Stimulated activated CD4-positive, alpha-beta T cell treated with anti-CD3 and anti-CD28 coated beads, Interleukin-4, amount 100 ng/mL, for 1 hour (primary cell): Measurements from ENCODE around the gene TMCC1.
"Not testable (repeated sequence)": the region's sequence is repeated elsewhere in the genome, so short reads cannot be mapped to it uniquely, and the experiment has no call there.

Source experiments
- DNase-seq: peaks from one replicate; pipeline ENCODE4 v3.0.0-alpha.2; 2020

The TMCC1 gene

GRCh38 chr3:129768728-129769127, 124.8 kb downstream of the TMCC1 start:
- no peak for DNase-seq

DNA sequence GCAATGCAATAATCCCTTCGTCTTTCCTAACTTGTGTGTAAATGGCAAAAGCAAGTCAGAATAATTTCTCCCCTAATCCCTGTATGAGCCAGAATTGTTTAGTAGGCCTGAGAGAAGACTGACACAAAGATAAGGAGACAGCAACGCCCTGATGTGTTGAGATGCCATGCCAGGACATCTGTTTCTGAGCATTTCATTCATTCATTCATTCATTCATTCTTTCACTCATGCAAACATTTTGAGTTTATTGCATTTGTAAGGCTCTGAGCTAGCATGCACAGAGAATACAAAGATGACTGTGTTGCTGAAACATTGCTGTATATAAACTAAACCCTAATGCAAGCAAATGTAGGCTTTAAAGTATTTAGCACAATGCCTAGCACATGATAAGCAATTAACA, 127.4 kb downstream of the TMCC1 start:
- no peak for DNase-seq

DNA sequence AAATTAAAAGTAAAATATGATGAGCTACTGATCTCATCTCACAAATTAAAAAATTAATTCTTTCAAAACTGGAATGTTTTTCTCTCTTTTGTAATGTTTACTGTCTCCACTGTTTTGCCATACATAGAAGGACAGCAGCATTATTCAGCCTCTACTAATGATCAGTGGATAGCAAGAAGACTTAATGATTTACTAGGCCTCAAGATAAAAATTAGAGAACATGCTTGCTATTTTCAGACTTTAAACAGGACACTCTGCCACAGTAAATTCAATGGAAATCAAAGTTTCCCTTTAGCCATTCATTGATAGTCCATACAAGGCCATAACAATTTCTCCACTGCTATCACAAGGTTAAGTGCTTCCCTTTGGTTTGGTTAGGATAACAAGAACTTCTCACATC, 129.4 kb downstream of the TMCC1 start:
- no peak for DNase-seq

- no peak for DNase-seq
Measured at GRCh38 chr3:129758785-129759320, 134.7 kb downstream of the TMCC1 start.

DNA sequence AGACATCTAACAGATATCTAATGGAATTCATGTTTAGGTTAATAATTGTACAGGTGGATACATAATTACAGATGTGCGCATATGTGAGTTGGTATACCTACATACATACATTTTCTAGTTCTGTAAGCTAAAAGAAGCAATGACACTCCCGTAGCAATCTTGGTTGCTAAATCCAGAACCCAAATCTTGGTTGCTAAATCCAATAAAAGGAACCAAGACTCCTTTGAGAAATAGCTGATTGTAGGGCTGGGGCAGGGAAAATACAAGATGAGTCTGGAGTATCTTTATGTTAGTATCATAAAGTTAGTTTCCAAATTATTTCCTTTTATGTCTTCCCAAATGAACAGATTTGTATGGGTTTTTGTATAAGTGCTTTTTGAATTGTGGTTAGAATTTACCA, 135.2 kb downstream of the TMCC1 start:
- no peak for DNase-seq

DNA sequence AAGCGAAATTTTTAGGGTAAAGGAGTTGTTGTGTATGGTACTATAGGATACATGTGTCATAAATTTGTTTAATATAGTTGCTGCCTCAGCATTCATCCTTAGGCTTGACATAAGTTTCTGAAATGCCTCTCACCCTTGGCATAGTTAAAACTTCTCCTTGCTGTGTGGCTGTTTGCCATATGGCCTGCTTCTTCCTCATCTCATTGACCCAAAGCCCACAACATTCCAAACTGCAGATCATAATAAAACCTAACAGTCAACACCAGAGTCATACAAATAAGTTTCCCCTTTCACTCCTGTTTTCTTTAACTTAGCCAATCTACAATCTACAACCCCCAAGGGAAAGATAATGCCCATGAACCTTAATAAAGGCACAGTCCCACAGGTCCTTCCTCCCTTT, 136.6 kb downstream of the TMCC1 start:
- no peak for DNase-seq

DNA sequence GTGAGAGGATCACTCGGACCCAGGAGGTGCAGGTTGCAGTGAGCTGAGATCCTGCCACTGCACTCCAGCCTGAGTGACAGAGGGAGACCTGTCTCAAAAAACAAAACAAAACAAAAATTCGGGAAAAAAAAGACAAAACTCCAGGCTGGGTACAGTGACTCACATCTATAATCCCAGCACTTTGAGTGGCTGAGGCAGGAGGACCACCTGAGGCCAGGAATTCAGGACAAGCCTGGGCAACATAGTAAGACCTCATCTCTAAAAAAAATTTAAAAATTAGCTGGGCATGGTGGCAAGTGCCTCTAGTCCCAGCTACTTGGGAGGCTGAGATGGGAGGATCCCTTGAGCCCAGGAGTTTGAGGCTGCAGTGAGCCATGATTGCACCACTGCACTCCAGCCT, 142.4 kb downstream of the TMCC1 start:
- not testable (repeated sequence) for DNase-seq

GRCh38 chr3:129749692-129750091, 143.8 kb downstream of the TMCC1 start:
- no peak for DNase-seq

- no peak for DNase-seq
Measured at GRCh38 chr3:129747992-129748391, 145.5 kb downstream of the TMCC1 start.

DNA sequence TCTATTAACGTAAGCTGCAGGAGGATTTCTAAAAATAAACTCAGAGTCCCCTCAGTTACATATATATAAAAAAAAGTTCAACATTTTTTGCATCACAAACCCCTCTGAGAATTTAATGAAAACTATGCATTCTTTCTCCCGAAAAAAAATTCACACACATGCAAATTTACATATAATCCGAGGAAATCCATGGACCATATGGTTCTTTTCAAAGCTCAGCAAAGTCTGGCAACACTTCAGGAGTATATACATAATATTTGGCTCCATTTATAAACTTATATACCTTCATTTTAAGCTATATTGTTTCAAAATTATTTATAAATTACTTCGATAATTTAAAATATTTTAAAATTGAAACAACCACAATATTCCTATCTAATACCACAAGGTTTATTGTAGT, 146.4 kb downstream of the TMCC1 start:
- no peak for DNase-seq

- no peak for DNase-seq
Measured at GRCh38 chr3:129746629-129747028, 146.9 kb downstream of the TMCC1 start.

GRCh38 chr3:129745253-129745652, 148.3 kb downstream of the TMCC1 start:
- DNase-seq, result no peak

- DNase-seq, result no peak
Measured at GRCh38 chr3:129741794-129742193, 151.7 kb downstream of the TMCC1 start.

- DNase-seq, result no peak
Measured at GRCh38 chr3:129740090-129740489, 153.4 kb downstream of the TMCC1 start.

DNA sequence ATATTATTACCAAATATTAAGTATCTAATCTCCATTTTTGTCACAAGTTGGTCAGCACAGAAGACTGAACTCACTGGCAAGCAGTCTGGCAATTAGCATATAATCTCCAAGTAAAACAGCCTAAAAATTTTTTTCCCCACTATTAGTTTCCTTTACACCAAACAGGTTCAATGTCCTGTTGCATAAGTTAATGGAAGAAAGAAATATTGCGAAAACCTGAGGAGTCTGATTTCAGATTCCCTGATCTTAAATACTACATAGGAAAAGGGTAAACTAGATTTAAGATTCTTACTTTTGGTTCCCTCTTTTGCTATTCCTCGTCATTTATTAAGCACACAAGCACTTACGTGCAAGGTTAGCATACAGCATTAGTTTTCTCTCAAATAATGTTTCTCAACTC, 153.9 kb downstream of the TMCC1 start:
- DNase-seq, result no peak

GRCh38 chr3:129738172-129738571, 155.3 kb downstream of the TMCC1 start:
- DNase-seq, result no peak

DNA sequence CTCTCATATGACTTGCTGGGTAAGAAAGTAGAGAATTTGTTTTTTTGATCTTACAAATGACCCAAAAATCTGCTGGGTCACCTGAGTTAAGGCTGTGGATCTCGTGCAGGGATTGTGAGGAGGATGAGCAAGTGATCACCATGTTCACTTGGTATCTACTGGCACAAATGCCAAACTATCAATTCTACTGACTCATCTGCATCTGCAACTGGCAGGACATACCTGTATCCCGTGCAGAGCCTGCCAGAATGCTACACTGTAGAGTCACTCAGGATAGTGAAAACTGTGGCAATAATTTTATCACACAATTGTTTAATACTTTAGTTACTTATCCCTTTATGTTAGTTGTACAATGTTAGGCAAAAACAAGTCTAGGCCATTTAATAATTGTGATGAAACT, 157.4 kb downstream of the TMCC1 start:
- no peak for DNase-seq

- DNase-seq, result no peak
Measured at GRCh38 chr3:129735638-129736037, 157.9 kb downstream of the TMCC1 start.

- no peak for DNase-seq
Measured at GRCh38 chr3:129734449-129734848, 159.1 kb downstream of the TMCC1 start.

GRCh38 chr3:129732200-129732876, 161.2 kb downstream of the TMCC1 start:
- no peak for DNase-seq

- no peak for DNase-seq
Measured at GRCh38 chr3:129727707-129728106, 165.8 kb downstream of the TMCC1 start.

DNA sequence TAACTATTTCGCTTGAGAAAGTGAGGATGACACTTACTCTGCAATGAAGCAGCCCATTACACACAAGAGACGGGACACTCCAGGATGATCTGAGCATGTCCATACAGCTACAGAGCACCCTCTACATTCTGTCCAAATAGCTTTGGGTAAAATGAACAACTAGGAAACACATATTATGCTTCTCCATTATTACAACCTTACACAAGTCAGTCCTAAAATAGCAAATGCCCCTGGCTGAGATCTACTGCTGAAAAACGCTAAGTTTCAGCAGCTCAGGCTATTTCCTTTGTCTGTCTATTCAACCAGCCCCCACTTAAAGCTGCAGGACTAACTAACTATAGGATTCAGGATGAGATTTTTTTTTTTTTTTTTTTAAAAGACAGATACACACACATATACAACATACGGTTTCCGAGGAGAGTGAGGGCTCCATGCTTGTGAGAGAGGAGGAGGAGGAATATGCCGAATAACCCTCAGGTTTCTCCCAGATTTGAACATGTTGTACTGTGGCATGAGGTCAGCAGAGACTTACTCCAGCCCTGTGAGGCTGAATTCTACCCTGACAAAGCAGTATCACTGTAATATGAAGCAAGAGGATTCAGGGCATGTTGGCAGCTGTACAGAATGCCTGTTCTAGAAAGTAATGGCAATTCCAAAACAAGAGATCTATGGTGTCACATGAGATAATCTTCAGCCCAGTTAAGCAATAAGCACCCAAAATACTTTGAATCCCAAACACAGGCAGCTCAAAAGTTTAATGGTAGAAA, 169.8 kb downstream of the TMCC1 start:
- no peak for DNase-seq

DNA sequence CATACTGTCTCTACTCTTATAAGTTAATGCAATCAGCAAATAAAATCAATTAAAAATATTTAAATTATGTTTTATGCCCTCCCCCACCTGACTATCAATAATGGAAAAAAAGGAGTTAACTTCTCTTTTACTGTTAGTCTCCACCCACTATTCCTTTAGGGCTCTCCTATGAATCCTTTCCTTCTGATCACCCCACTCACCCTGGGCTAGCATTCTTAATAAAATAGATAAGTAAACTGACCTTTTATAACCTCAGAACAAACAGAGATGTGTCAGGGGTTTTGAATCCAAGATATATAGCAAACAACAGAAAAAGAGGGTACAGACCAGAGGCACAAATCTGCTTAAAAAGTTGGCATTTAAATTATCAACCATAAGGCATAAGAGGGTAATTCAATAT, 171.0 kb downstream of the TMCC1 start:
- no peak for DNase-seq

GRCh38 chr3:129718201-129718600, 175.3 kb downstream of the TMCC1 start:
- DNase-seq, result no peak
